SH-SY5Y (cell line): ENCODE measurements around the gene PTPRM.

Experiments used
- GATA2 ChIP-seq: IDR thresholded peaks from 2 replicates; pipeline ENCODE4 v1.6.1; 2011; ENCODE audit warnings: mild to moderate bottlenecking, low read depth, low read length
- GATA3 ChIP-seq: IDR thresholded peaks from 2 replicates; pipeline ENCODE4 v1.6.1; 2011; ENCODE audit warnings: low read depth, mild to moderate bottlenecking, low read length, moderate library complexity

DNA sequence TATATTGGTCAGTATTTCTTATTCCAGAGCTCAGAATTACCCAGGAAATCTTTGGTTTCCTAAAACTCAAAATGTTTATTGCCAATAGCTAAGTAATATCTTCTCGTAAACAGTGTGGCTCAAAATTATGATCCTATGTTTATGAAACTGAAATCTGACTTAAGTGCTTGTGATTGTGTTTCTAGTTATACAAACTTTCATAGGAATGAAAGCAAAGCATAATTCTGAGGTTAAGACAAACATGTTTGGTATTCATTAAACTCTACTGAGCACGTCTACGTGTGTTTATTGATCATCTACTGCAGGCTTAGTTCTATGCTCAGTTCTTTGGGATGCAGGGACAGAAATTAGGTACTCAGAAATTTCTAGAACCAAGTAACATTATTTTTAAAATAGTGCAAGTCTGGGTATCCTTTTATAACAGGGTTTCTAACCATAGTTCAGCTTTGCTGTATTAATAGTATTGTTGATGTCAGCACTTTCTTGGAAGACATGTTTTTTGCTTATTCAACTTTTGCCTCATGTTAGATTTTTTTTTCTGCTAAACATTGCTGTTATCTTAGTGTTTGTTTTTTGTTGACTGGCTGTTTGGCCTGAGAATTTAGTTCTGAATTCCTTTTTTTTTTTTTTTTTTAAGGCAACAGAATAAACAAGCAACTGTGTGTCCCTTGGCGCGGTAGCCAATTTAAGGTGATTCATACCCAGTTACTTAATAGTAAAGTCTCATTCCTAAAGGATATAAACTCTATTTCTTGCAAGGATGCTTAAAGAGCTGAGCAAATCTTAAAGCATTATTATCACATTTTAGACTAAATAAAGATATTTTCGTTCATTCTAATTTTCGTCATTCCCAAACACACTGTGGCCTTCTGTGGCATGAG is 31.3 kb downstream of the PTPRM start:
- no peak for TF ChIP-seq GATA2
- TF ChIP-seq GATA3: no peak
